Measurements from ENCODE around the gene PDE4D. TPM values are rescaled to one million over a fixed set of nuclear protein-coding genes. Genes with fewer than 3 reads are reported as not detected.

The PDE4D gene
- total RNA-seq, 1 donor from 2014 or later: 14.2 TPM

GRCh38 chr5:59654691-59655090 is 238.8 kb downstream of the PDE4D start:
- Mint-ChIP-seq H3K4me1 (ENCODE audit: low read depth, unreplicated experiment) (peaks cover 5% of the 10 kb centered on the region), H3K9me3 (ENCODE audit: unreplicated experiment) (no peaks in the 10 kb centered on the region), H3K4me3 (ENCODE audit: unreplicated experiment) (no peak overlapping the region), H3K36me3 (ENCODE audit: low read depth, unreplicated experiment) (no peaks in the 10 kb centered on the region), H3K27me3 (ENCODE audit: low read depth, unreplicated experiment) (no peaks in the 10 kb centered on the region), H3K27ac (ENCODE audit: unreplicated experiment) (no peak overlapping the region)
- H3K36me3 ChIP-seq (ENCODE audit: insufficient read depth, low read length): no peaks in the 10 kb centered on the region
- H2AFZ ChIP-seq (ENCODE audit: low read depth, low read length): no peak overlapping the region
- no peaks in the 10 kb centered on the region for H3K79me2 ChIP-seq (ENCODE audit: insufficient read depth, low read length)
- H3K27me3 ChIP-seq (ENCODE audit: insufficient read depth, low read length): no peaks in the 10 kb centered on the region
- H3K4me2 ChIP-seq (ENCODE audit: low read length): no peak overlapping the region
- no peak overlapping the region for H3K27ac ChIP-seq (ENCODE audit: low read depth, low read length)
- TF ChIP-seq EZH2 (IDR thresholded peaks at IDR 0.05; ENCODE audit: insufficient read depth, low read length) (no peak), CTCF (IDR thresholded peaks at IDR 0.05; ENCODE audit: insufficient read depth, low read depth, low read length) (no peak)
- FAIRE-seq (no peak), DNase-seq (ENCODE audit: low read depth) (no peak)
- no peak overlapping the region for H3K4me3 ChIP-seq (ENCODE audit: insufficient read depth, low read depth, low read length)
- no peaks in the 10 kb centered on the region for H3K9me3 ChIP-seq (ENCODE audit: insufficient read depth, low read depth, low read length)
- H4K20me1 ChIP-seq (ENCODE audit: insufficient read depth, low read length): no peaks in the 10 kb centered on the region
- H3K9ac ChIP-seq (ENCODE audit: low read length): no peak overlapping the region
- H3K4me1 ChIP-seq (ENCODE audit: insufficient read depth, low read length): no peaks in the 10 kb centered on the region

GRCh38 chr5:59652449-59652848 is 241.1 kb downstream of the PDE4D start:
- no peaks in the 10 kb centered on the region for H3K27me3 ChIP-seq (ENCODE audit: insufficient read depth, low read length)
- H3K4me2 ChIP-seq (ENCODE audit: low read length): no peak overlapping the region
- TF ChIP-seq EZH2 (IDR thresholded peaks at IDR 0.05; ENCODE audit: insufficient read depth, low read length): no peak
- TF ChIP-seq CTCF (IDR thresholded peaks at IDR 0.05; ENCODE audit: insufficient read depth, low read depth, low read length): no peak
- no peak overlapping the region for H3K9ac ChIP-seq (ENCODE audit: low read length)
- H3K79me2 ChIP-seq (ENCODE audit: insufficient read depth, low read length): no peaks in the 10 kb centered on the region
- H3K9me3 Mint-ChIP-seq (ENCODE audit: unreplicated experiment): no peaks in the 10 kb centered on the region
- H2AFZ ChIP-seq (ENCODE audit: low read depth, low read length): no peak overlapping the region
- H3K4me1 Mint-ChIP-seq (ENCODE audit: low read depth, unreplicated experiment): peaks cover 9% of the 10 kb centered on the region
- H3K27me3 Mint-ChIP-seq (ENCODE audit: low read depth, unreplicated experiment): no peaks in the 10 kb centered on the region
- H3K4me1 ChIP-seq (ENCODE audit: insufficient read depth, low read length): no peaks in the 10 kb centered on the region
- no peak overlapping the region for H3K27ac Mint-ChIP-seq (ENCODE audit: unreplicated experiment)
- H3K36me3 Mint-ChIP-seq (ENCODE audit: low read depth, unreplicated experiment): no peaks in the 10 kb centered on the region
- no peak overlapping the region for H3K4me3 ChIP-seq (ENCODE audit: insufficient read depth, low read depth, low read length)
- H3K27ac ChIP-seq (ENCODE audit: low read depth, low read length): no peak overlapping the region
- H3K4me3 Mint-ChIP-seq (ENCODE audit: unreplicated experiment): no peak overlapping the region
- no peak for FAIRE-seq
- DNase-seq (ENCODE audit: low read depth): no peak
- H3K36me3 ChIP-seq (ENCODE audit: insufficient read depth, low read length): no peaks in the 10 kb centered on the region
- no peaks in the 10 kb centered on the region for H3K9me3 ChIP-seq (ENCODE audit: insufficient read depth, low read depth, low read length)
- no peaks in the 10 kb centered on the region for H4K20me1 ChIP-seq (ENCODE audit: insufficient read depth, low read length)

- no peaks in the 10 kb centered on the region for H4K20me1 ChIP-seq (ENCODE audit: insufficient read depth, low read length)
- peak overlapping the region; percentile 21 for H3K27ac ChIP-seq (ENCODE audit: low read depth, low read length)
- DNase-seq (ENCODE audit: low read depth) (peak; percentile 90), FAIRE-seq (no peak)
- H3K36me3 Mint-ChIP-seq (ENCODE audit: low read depth, unreplicated experiment): no peaks in the 10 kb centered on the region
- no peaks in the 10 kb centered on the region for H3K27me3 Mint-ChIP-seq (ENCODE audit: low read depth, unreplicated experiment)
- no peak overlapping the region for H3K27ac Mint-ChIP-seq (ENCODE audit: unreplicated experiment)
- no peak for TF ChIP-seq EZH2 (IDR thresholded peaks at IDR 0.05; ENCODE audit: insufficient read depth, low read length)
- no peak for TF ChIP-seq CTCF (IDR thresholded peaks at IDR 0.05; ENCODE audit: insufficient read depth, low read depth, low read length)
- H3K4me1 ChIP-seq (ENCODE audit: insufficient read depth, low read length): no peaks in the 10 kb centered on the region
- H3K4me3 Mint-ChIP-seq (ENCODE audit: unreplicated experiment): no peak overlapping the region
- no peaks in the 10 kb centered on the region for H3K9me3 ChIP-seq (ENCODE audit: insufficient read depth, low read depth, low read length)
- H3K4me1 Mint-ChIP-seq (ENCODE audit: low read depth, unreplicated experiment): peaks cover 8% of the 10 kb centered on the region
- H3K79me2 ChIP-seq (ENCODE audit: insufficient read depth, low read length): no peaks in the 10 kb centered on the region
- no peak overlapping the region for H2AFZ ChIP-seq (ENCODE audit: low read depth, low read length)
- no peaks in the 10 kb centered on the region for H3K9me3 Mint-ChIP-seq (ENCODE audit: unreplicated experiment)
- H3K27me3 ChIP-seq (ENCODE audit: insufficient read depth, low read length): no peaks in the 10 kb centered on the region
- H3K4me2 ChIP-seq (ENCODE audit: low read length): no peak overlapping the region
- H3K36me3 ChIP-seq (ENCODE audit: insufficient read depth, low read length): no peaks in the 10 kb centered on the region
- no peak overlapping the region for H3K4me3 ChIP-seq (ENCODE audit: insufficient read depth, low read depth, low read length)
- no peak overlapping the region for H3K9ac ChIP-seq (ENCODE audit: low read length)
Measured at GRCh38 chr5:59648949-59649921, 244.3 kb downstream of the PDE4D start.

Data from astrocyte (in vitro differentiated cells and primary cell).